ENCODE results near the gene ADGRA3. TPM values are rescaled to one million over a fixed set of nuclear protein-coding genes. Genes with fewer than 3 reads are reported as not detected.
A peak's percentile ranks its signal among the peaks of the same experiment; 100 is the strongest.

ADGRA3 gene
- polyA plus RNA-seq, 3 donors = 0.07 TPM; not detected in 2

- no peak overlapping the region for H3K4me3 ChIP-seq (replicated peaks in 1 of 3; ENCODE audit: low read depth in 2 of 3, low read length in 3 of 3)
- H3K9me3 ChIP-seq (replicated peaks in 1 of 2; ENCODE audit: control insufficient read depth in 1 of 2, insufficient read depth in 1 of 2, low read length in 2 of 2) = no peaks in the 10 kb centered on the region
- no peak overlapping the region for H3K9ac ChIP-seq (ENCODE audit: insufficient read depth, low read length, poor library complexity, severe bottlenecking)
- H3K27me3 Mint-ChIP-seq (ENCODE audit: low read depth in 3 of 3) = no peaks in the 10 kb centered on the region
- H2AFZ ChIP-seq (ENCODE audit: insufficient read depth, low read depth, low read length, poor library complexity, severe bottlenecking) = no peak overlapping the region
- H3K9me3 Mint-ChIP-seq = no peaks in the 10 kb centered on the region
- no peak overlapping the region for H3K4me2 ChIP-seq (replicated peaks; ENCODE audit: extremely low read depth, low read length, poor library complexity, severe bottlenecking)
- peak overlapping the region in 1 of 7 donors; percentile 18 for H3K27ac Mint-ChIP-seq
- H3K79me2 ChIP-seq (ENCODE audit: insufficient read depth, low read length) = no peaks in the 10 kb centered on the region
- no peaks in the 10 kb centered on the region for H3K36me3 ChIP-seq (replicated peaks in 1 of 2; ENCODE audit: control insufficient read depth in 1 of 2, insufficient read depth in 2 of 2, low read length in 2 of 2)
- H4K20me1 ChIP-seq (ENCODE audit: insufficient read depth, low read length) = no peaks in the 10 kb centered on the region
- H3K36me3 Mint-ChIP-seq = no peaks in the 10 kb centered on the region
- no peak for DNase-seq
- WGBS (ENCODE audit: insufficient coverage) = 86% methylated on average over 1 of the region's 3 CpGs
- no peak for TF ChIP-seq CTCF (IDR thresholded peaks at IDR 0.05)
- intact Hi-C loops (cut with micrococcal nuclease) = no loop called here
- no peak overlapping the region for H3K27ac ChIP-seq (ENCODE audit: low read depth in 1 of 2, low read length in 2 of 2)
- no peak overlapping the region for H3K4me3 Mint-ChIP-seq
- H3K27me3 ChIP-seq (ENCODE audit: control insufficient read depth in 2 of 2, insufficient read depth in 2 of 2, low read length in 2 of 2) = no peaks in the 10 kb centered on the region
- H3K4me1 ChIP-seq (ENCODE audit: control insufficient read depth in 1 of 2, insufficient read depth in 2 of 2, low read length in 2 of 2) = no peaks in the 10 kb centered on the region
- no peaks in the 10 kb centered on the region for H3K4me1 Mint-ChIP-seq
Measured at GRCh38 chr4:22456291-22456690, 59.6 kb downstream of the ADGRA3 start.

GRCh38 chr4:22454955-22455354, 60.9 kb downstream of the ADGRA3 start:
- no peak overlapping the region for H3K4me3 ChIP-seq (replicated peaks in 1 of 3; ENCODE audit: low read depth in 2 of 3, low read length in 3 of 3)
- Mint-ChIP-seq H3K9me3 (no peaks in the 10 kb centered on the region), H3K27ac (no peak overlapping the region), H3K27me3 (ENCODE audit: low read depth in 3 of 3) (no peaks in the 10 kb centered on the region), H3K36me3 (no peaks in the 10 kb centered on the region), H3K4me3 (no peak overlapping the region), H3K4me1 (no peaks in the 10 kb centered on the region)
- H3K27me3 ChIP-seq (ENCODE audit: control insufficient read depth in 2 of 2, insufficient read depth in 2 of 2, low read length in 2 of 2) = no peaks in the 10 kb centered on the region
- no peak overlapping the region for H3K9ac ChIP-seq (ENCODE audit: insufficient read depth, low read length, poor library complexity, severe bottlenecking)
- 100% methylated on average over 1 of the region's 3 CpGs for WGBS (ENCODE audit: insufficient coverage)
- no peak for TF ChIP-seq CTCF (IDR thresholded peaks at IDR 0.05)
- intact Hi-C loops (cut with micrococcal nuclease) = no loop called here
- no peak overlapping the region for H2AFZ ChIP-seq (ENCODE audit: insufficient read depth, low read depth, low read length, poor library complexity, severe bottlenecking)
- H3K27ac ChIP-seq (ENCODE audit: low read depth in 1 of 2, low read length in 2 of 2) = no peak overlapping the region
- H3K4me1 ChIP-seq (ENCODE audit: control insufficient read depth in 1 of 2, insufficient read depth in 2 of 2, low read length in 2 of 2) = no peaks in the 10 kb centered on the region
- H3K79me2 ChIP-seq (ENCODE audit: insufficient read depth, low read length) = no peaks in the 10 kb centered on the region
- no peak overlapping the region for H3K4me2 ChIP-seq (replicated peaks; ENCODE audit: extremely low read depth, low read length, poor library complexity, severe bottlenecking)
- H4K20me1 ChIP-seq (ENCODE audit: insufficient read depth, low read length) = no peaks in the 10 kb centered on the region
- no peaks in the 10 kb centered on the region for H3K9me3 ChIP-seq (replicated peaks in 1 of 2; ENCODE audit: control insufficient read depth in 1 of 2, insufficient read depth in 1 of 2, low read length in 2 of 2)
- no peaks in the 10 kb centered on the region for H3K36me3 ChIP-seq (replicated peaks in 1 of 2; ENCODE audit: control insufficient read depth in 1 of 2, insufficient read depth in 2 of 2, low read length in 2 of 2)
- DNase-seq = no peak
